ENCODE measurements around the gene IL1R1.

DNA sequence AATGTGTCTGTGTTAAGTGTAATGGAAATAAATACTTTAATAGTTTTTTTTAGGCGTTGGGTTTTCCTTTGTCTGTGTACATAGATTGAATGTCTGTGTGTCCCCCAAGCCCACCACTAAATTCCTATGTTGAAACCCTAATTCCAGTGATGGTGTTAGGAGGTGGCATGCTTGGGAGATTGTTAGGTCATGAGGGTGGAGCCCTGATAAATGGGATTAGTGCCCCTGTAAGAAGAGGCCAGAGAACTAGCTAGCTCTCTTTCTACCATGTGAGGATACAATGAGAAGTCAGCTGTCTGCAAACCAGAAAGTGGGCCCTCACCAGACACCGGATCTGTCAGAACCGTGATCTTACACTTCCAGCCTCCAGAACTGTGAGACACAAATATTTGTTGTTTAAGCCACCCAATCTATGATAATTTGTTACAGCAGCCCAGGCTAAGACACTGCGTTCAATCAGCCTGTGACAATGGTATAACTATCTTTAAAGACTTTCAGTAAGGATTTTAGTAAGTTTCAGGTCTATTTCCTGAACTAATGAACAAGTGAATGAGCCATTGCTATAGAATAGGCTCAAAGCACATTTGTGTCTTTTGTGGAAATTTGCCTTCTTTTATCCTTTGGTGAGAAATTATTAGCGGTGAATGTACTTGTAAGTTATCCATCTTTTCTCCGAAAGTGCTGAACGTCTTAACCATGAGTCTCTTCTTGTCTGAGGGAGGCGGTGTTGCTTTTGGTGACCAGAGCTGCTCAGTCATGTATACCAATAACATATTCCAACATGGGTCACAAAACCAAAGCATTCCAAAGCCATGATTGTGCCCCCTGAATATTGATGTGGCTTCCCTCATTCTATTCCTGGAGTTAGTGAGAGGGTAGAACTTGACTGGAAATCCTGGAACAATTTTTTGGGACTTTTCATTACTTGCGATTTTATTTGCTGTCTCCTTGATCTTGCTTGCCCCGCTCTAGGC, 29.6 kb upstream of the IL1R1 start:
- no peak for TF ChIP-seq POLR2A (IDR thresholded peaks at IDR 0.05)
- TF ChIP-seq, protein P1, sequence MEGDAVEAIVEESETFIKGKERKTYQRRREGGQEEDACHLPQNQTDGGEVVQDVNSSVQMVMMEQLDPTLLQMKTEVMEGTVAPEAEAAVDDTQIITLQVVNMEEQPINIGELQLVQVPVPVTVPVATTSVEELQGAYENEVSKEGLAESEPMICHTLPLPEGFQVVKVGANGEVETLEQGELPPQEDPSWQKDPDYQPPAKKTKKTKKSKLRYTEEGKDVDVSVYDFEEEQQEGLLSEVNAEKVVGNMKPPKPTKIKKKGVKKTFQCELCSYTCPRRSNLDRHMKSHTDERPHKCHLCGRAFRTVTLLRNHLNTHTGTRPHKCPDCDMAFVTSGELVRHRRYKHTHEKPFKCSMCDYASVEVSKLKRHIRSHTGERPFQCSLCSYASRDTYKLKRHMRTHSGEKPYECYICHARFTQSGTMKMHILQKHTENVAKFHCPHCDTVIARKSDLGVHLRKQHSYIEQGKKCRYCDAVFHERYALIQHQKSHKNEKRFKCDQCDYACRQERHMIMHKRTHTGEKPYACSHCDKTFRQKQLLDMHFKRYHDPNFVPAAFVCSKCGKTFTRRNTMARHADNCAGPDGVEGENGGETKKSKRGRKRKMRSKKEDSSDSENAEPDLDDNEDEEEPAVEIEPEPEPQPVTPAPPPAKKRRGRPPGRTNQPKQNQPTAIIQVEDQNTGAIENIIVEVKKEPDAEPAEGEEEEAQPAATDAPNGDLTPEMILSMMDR (IDR thresholded peaks at IDR 0.05): no peak
